ENCODE data around the gene GALNT12.

GALNT12 gene

GRCh38 chr9:98805506-98806272, 1.8 kb upstream of the GALNT12 start:
- DNase-seq, result no peak

- no peak for DNase-seq
These were observed 955 bp upstream of the GALNT12 start for GRCh38 chr9:98806394-98807035.

- no peak for DNase-seq
These were observed 335 bp downstream of the GALNT12 start for GRCh38 chr9:98807814-98808195.

GRCh38 chr9:98808411-98808815, 943 bp downstream of the GALNT12 start:
- no peak for DNase-seq

GRCh38 chr9:98808875-98809274, 1.4 kb downstream of the GALNT12 start:
- no peak for DNase-seq

GRCh38 chr9:98809311-98810101, 2.0 kb downstream of the GALNT12 start:
- no peak for DNase-seq

- DNase-seq, result no peak
These were observed 2.8 kb downstream of the GALNT12 start for GRCh38 chr9:98810102-98810842.

- DNase-seq, result no peak
These were observed 3.7 kb downstream of the GALNT12 start for GRCh38 chr9:98811051-98811650.

- no peak for DNase-seq
These were observed 8.0 kb downstream of the GALNT12 start for GRCh38 chr9:98815391-98815951.

- DNase-seq, result no peak
These were observed 11.3 kb downstream of the GALNT12 start for GRCh38 chr9:98818764-98819163.

- no peak for DNase-seq
These were observed 11.8 kb downstream of the GALNT12 start for GRCh38 chr9:98819231-98819630.

- DNase-seq, result no peak
These were observed 14.4 kb downstream of the GALNT12 start for GRCh38 chr9:98821831-98822230.

- no peak for DNase-seq
These were observed 15.2 kb downstream of the GALNT12 start for GRCh38 chr9:98822661-98823060.

- no peak for DNase-seq
These were observed 16.3 kb downstream of the GALNT12 start for GRCh38 chr9:98823666-98824334.

- DNase-seq, result no peak
These were observed 17.9 kb downstream of the GALNT12 start for GRCh38 chr9:98825414-98825813.

GRCh38 chr9:98826716-98827115, 19.2 kb downstream of the GALNT12 start:
- no peak for DNase-seq

- DNase-seq, result no peak
These were observed 22.3 kb downstream of the GALNT12 start for GRCh38 chr9:98829766-98830165.

GRCh38 chr9:98830554-98830953, 23.1 kb downstream of the GALNT12 start:
- no peak for DNase-seq

- DNase-seq, result no peak
These were observed 24.2 kb downstream of the GALNT12 start for GRCh38 chr9:98831696-98832095.

- no peak for DNase-seq
These were observed 25.3 kb downstream of the GALNT12 start for GRCh38 chr9:98832768-98833089.

- no peak for DNase-seq
These were observed 25.9 kb downstream of the GALNT12 start for GRCh38 chr9:98833090-98833956.

Measured in CD4-positive, alpha-beta T cell treated with Interferon alpha-2 for 1 hour (primary cell).